ENCODE measurements around the gene C22orf23.

Gene C22orf23

GRCh38 chr22:37917874-37918548 is 35.4 kb downstream of the C22orf23 start:
- H3K9me3 ChIP-seq (replicated peaks; ENCODE audit: low read length), result no peaks in the 10 kb centered on the region
- H3K36me3 ChIP-seq (ENCODE audit: insufficient read depth, low read length), result peaks cover 59% of the 10 kb centered on the region
- H3K4me3 ChIP-seq (ENCODE audit: low read length), result no peak overlapping the region
- no peaks in the 10 kb centered on the region for H3K4me1 ChIP-seq (ENCODE audit: control insufficient read depth, insufficient read depth, low read length)
- no peak overlapping the region for H3K4me2 ChIP-seq (ENCODE audit: low read length)
- H3K27me3 ChIP-seq (ENCODE audit: control insufficient read depth, insufficient read depth, low read length), result no peaks in the 10 kb centered on the region
- no peak overlapping the region for H3K9ac ChIP-seq (ENCODE audit: low read depth, low read length)

GRCh38 chr22:37916311-37916710 is 37.1 kb downstream of the C22orf23 start:
- Histone ChIP-seq H3K27me3 (ENCODE audit: control insufficient read depth, insufficient read depth, low read length) (no peaks in the 10 kb centered on the region), H3K4me1 (ENCODE audit: control insufficient read depth, insufficient read depth, low read length) (no peaks in the 10 kb centered on the region), H3K4me2 (ENCODE audit: low read length) (no peak overlapping the region), H3K4me3 (ENCODE audit: low read length) (no peak overlapping the region), H3K36me3 (ENCODE audit: insufficient read depth, low read length) (peaks cover 66% of the 10 kb centered on the region), H3K9me3 (replicated peaks; ENCODE audit: low read length) (no peaks in the 10 kb centered on the region), H3K9ac (ENCODE audit: low read depth, low read length) (no peak overlapping the region)

DNA sequence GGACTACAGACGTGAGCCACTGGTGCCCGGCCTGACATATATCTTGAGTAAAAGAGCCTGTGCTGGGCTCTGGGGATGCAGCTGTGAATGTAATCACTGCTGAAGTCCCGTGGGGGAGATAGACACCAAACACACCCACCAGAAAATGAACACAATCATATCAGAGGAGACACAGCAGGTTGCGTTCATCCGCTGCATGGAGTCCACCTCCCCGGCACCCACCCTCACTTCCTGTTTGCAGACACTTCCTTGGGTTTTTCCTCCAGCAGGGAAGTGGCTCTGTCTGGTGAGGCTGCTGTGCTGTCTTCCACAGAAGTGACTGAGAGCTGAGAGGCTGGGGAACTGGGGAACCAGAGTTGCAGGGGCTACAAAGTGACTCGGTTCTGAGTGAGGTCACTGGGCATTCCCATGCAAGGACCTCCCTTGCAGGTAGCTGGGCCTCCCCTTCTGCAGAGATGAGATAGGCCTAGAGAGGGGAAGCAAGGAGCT is 40.1 kb downstream of the C22orf23 start:
- H3K4me2 ChIP-seq (ENCODE audit: low read length), result no peak overlapping the region
- no peak overlapping the region for H3K9ac ChIP-seq (ENCODE audit: low read depth, low read length)
- no peak overlapping the region for H3K4me3 ChIP-seq (ENCODE audit: low read length)
- H3K4me1 ChIP-seq (ENCODE audit: control insufficient read depth, insufficient read depth, low read length), result no peaks in the 10 kb centered on the region
- H3K27me3 ChIP-seq (ENCODE audit: control insufficient read depth, insufficient read depth, low read length), result no peaks in the 10 kb centered on the region
- peaks cover 44% of the 10 kb centered on the region for H3K36me3 ChIP-seq (ENCODE audit: insufficient read depth, low read length)
- no peaks in the 10 kb centered on the region for H3K9me3 ChIP-seq (replicated peaks; ENCODE audit: low read length)

- Histone ChIP-seq H3K9ac (ENCODE audit: low read depth, low read length) (no peak overlapping the region), H3K4me3 (ENCODE audit: low read length) (no peak overlapping the region), H3K36me3 (ENCODE audit: insufficient read depth, low read length) (peaks cover 35% of the 10 kb centered on the region), H3K4me1 (ENCODE audit: control insufficient read depth, insufficient read depth, low read length) (peaks cover 8% of the 10 kb centered on the region), H3K4me2 (ENCODE audit: low read length) (no peak overlapping the region), H3K9me3 (replicated peaks; ENCODE audit: low read length) (no peaks in the 10 kb centered on the region), H3K27me3 (ENCODE audit: control insufficient read depth, insufficient read depth, low read length) (no peaks in the 10 kb centered on the region)
These were observed 41.2 kb downstream of the C22orf23 start for GRCh38 chr22:37912171-37912570.

DNA sequence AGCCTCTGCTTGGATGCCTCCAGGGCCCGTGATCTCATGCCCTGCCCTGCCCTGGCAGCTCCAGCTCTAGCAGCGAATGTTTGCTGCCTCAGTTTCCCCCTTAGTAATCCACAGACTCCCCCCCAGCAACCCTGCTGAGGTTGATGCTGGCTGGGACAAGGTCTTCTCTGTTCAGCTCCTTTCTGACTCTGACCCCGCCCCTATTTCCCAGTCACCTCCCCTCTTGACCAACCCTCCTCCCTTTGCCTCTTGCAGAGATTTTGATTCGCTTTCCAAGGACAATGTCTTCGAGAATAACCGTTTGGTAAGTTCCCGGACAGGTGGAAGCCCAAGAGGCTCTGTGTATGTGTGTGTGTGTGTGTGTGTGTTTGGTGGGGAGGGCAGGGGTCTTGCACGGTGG is 41.7 kb downstream of the C22orf23 start:
- Histone ChIP-seq H3K36me3 (ENCODE audit: insufficient read depth, low read length) (peaks cover 34% of the 10 kb centered on the region), H3K9ac (ENCODE audit: low read depth, low read length) (no peak overlapping the region), H3K4me3 (ENCODE audit: low read length) (no peak overlapping the region), H3K4me1 (ENCODE audit: control insufficient read depth, insufficient read depth, low read length) (peaks cover 13% of the 10 kb centered on the region), H3K27me3 (ENCODE audit: control insufficient read depth, insufficient read depth, low read length) (no peaks in the 10 kb centered on the region), H3K4me2 (ENCODE audit: low read length) (no peak overlapping the region), H3K9me3 (replicated peaks; ENCODE audit: low read length) (no peaks in the 10 kb centered on the region)

GRCh38 chr22:37910890-37911672 is 42.3 kb downstream of the C22orf23 start:
- no peak overlapping the region for H3K9ac ChIP-seq (ENCODE audit: low read depth, low read length)
- H3K4me1 ChIP-seq (ENCODE audit: control insufficient read depth, insufficient read depth, low read length), result peaks cover 13% of the 10 kb centered on the region
- H3K27me3 ChIP-seq (ENCODE audit: control insufficient read depth, insufficient read depth, low read length), result no peaks in the 10 kb centered on the region
- no peak overlapping the region for H3K4me2 ChIP-seq (ENCODE audit: low read length)
- H3K9me3 ChIP-seq (replicated peaks; ENCODE audit: low read length), result no peaks in the 10 kb centered on the region
- H3K36me3 ChIP-seq (ENCODE audit: insufficient read depth, low read length), result peaks cover 28% of the 10 kb centered on the region
- H3K4me3 ChIP-seq (ENCODE audit: low read length), result no peak overlapping the region

- Histone ChIP-seq H3K9ac (ENCODE audit: low read depth, low read length) (no peak overlapping the region), H3K36me3 (ENCODE audit: insufficient read depth, low read length) (peaks cover 20% of the 10 kb centered on the region), H3K9me3 (replicated peaks; ENCODE audit: low read length) (no peaks in the 10 kb centered on the region), H3K4me1 (ENCODE audit: control insufficient read depth, insufficient read depth, low read length) (peaks cover 24% of the 10 kb centered on the region), H3K4me3 (ENCODE audit: low read length) (no peak overlapping the region), H3K4me2 (ENCODE audit: low read length) (no peak overlapping the region), H3K27me3 (ENCODE audit: control insufficient read depth, insufficient read depth, low read length) (no peaks in the 10 kb centered on the region)
These were observed 43.6 kb downstream of the C22orf23 start for GRCh38 chr22:37909766-37910165.

- Histone ChIP-seq H3K9me3 (replicated peaks; ENCODE audit: low read length) (no peaks in the 10 kb centered on the region), H3K4me3 (ENCODE audit: low read length) (peak overlapping the region; percentile 73), H3K9ac (ENCODE audit: low read depth, low read length) (peak overlapping the region; percentile 90), H3K4me2 (ENCODE audit: low read length) (peak overlapping the region; percentile 90), H3K4me1 (ENCODE audit: control insufficient read depth, insufficient read depth, low read length) (peaks cover 29% of the 10 kb centered on the region), H3K36me3 (ENCODE audit: insufficient read depth, low read length) (peaks cover 9% of the 10 kb centered on the region), H3K27me3 (ENCODE audit: control insufficient read depth, insufficient read depth, low read length) (no peaks in the 10 kb centered on the region)
These were observed 46.1 kb downstream of the C22orf23 start for GRCh38 chr22:37907036-37907954.

DNA sequence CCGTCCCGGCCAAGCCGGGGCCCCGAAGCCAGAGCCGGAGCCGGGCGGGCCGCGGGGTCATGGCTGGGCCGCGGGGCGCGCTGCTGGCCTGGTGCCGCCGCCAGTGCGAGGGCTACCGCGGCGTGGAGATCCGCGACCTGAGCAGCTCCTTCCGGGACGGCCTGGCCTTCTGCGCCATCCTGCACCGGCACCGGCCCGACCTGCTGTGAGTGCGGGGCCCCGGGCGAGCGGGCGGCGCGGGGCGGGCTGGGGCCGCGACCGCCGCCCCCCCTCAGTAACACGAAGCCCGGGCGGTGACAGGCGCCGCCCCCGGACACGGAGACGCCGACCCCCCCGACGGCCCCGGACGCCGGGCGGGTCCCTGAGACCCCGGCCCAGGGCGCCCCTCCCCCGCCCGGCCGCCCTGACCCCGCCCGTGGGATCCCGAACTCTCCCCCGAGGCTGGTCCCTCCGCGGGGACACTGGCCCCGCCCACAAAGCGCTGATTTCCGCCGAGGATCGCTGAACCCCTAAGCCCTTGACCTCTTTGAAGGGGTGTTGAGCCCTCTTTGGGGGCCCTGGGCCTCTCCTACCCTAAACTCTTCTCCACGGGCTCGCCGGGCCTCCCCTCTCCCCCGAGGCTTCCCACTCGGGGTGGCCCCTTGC is 46.9 kb downstream of the C22orf23 start:
- Histone ChIP-seq H3K36me3 (ENCODE audit: insufficient read depth, low read length) (peaks cover 2% of the 10 kb centered on the region), H3K9ac (ENCODE audit: low read depth, low read length) (peak overlapping the region; percentile 90), H3K9me3 (replicated peaks; ENCODE audit: low read length) (no peaks in the 10 kb centered on the region), H3K4me3 (ENCODE audit: low read length) (peak overlapping the region; percentile 73), H3K4me2 (ENCODE audit: low read length) (peak overlapping the region; percentile 90), H3K4me1 (ENCODE audit: control insufficient read depth, insufficient read depth, low read length) (peaks cover 29% of the 10 kb centered on the region), H3K27me3 (ENCODE audit: control insufficient read depth, insufficient read depth, low read length) (no peaks in the 10 kb centered on the region)

DNA sequence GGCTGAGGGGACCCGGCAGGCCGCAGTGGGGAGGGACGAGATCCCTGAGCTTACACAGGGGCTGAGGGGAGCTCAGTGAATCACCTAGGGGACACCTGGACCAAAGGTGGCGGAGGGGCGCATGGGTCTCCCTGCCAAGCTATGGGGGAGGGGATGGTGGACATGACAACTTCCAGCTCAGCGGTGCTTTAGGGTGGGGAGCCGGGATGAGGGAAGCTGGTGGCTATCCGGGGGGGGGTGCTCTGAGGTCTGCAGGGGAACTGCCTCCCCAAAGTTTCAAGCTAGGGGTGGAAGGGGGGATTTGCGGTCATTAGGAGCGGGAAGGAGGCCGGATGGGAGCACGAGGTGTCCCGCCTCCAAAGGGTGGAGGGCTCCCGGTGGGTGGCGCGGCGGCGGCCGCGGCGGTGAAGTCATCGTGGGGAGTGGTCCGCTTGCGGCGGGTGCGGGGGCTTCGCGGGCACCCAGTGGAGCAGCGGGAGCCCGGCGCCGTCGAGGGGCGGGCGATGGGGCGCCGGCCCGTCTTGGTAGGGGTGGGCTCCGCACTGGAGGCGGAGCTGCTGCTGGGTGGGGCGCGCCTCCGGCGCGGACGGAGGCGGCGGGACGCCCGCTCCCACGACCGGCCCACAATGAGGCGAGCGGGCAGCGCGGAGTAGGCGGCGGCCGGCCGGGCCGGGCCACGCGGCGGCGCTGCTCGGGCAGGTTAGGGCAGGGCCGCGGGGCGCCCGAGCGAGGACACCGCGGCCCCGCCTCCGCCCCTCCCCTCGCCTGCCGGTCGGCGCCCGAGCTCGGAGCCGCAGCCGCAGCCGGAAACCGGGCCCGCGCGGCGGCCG is 47.7 kb downstream of the C22orf23 start, which contains the start of gene MICALL1:
Gene MICALL1 (plus strand): TSS at position 764 of the 830 bp plus-strand sequence. CDS start 126 bp downstream, outside the sequence.
- peak within 1 kb of the TSS; percentile 90 for H3K4me2 ChIP-seq (ENCODE audit: low read length)
- no peaks in the 10 kb centered on the region for H3K36me3 ChIP-seq (ENCODE audit: insufficient read depth, low read length)
- H3K9ac ChIP-seq (ENCODE audit: low read depth, low read length), result peak within 1 kb of the TSS; percentile 90

More for the DNA sequence above, 47.7 kb downstream of the C22orf23 start, which contains the start of gene MICALL1:
- Histone ChIP-seq H3K9me3 (replicated peaks; ENCODE audit: low read length) (no peaks in the 10 kb centered on the region), H3K4me3 (ENCODE audit: low read length) (peak within 1 kb of the TSS; percentile 73), H3K27me3 (ENCODE audit: control insufficient read depth, insufficient read depth, low read length) (no peaks in the 10 kb centered on the region), H3K4me1 (ENCODE audit: control insufficient read depth, insufficient read depth, low read length) (peaks cover 29% of the 10 kb centered on the region)
